Panc1 (cell line): Measurements from ENCODE around the gene NPTXR. TPM values are rescaled to one million over a fixed set of nuclear protein-coding genes. Genes with fewer than 3 reads are reported as not detected.

ENCODE experiments used
- ATAC-seq: fragments of 200-7000 bp; cut with Tn5 transposase; 2 replicates; pipeline ENCODE4 v1.9.1; 2020; ENCODE audit warnings: mild to moderate bottlenecking, moderate library complexity
- BruUV-seq: library from RNA; stranded (reverse); fragments of 400-500 nt; replicated peaks from 2 replicates; lab custom pipeline; 2021; lab: Mats Ljungman, UMichigan
- CTCF ChIA-PET: fragments of 300-600 bp; sonication (Branson Sonifier 250); formaldehyde crosslinking; loops from one replicate; lab custom pipeline; 2022; ENCODE audit warnings: antibody characterized with exemption; lab: Charles Lee
- POLR2A ChIA-PET: fragments of 300-600 bp; sonication (Branson Sonifier 250); formaldehyde crosslinking; loops from one replicate; lab custom pipeline; 2022; ENCODE audit warnings: antibody characterized with exemption; lab: Charles Lee
- DNase-seq: peaks from one replicate; pipeline ENCODE4 v3.0.0-alpha.2; 2010; ENCODE audit warnings: low read depth, low spot score
- H3K27ac ChIP-seq: 2 replicates; pipeline ENCODE4 v1.5.1; 2011; ENCODE audit warnings: mild to moderate bottlenecking, low read length, inconsistent platforms
- H3K27me3 ChIP-seq: fragments of 200-500 bp; sonication (Bioruptor generic); 2 replicates; pipeline ENCODE4 v1.6.0; 2014; ENCODE audit warnings: low read length, inconsistent platforms; ENCODE audit not compliant: control insufficient read depth, insufficient read depth
- H3K36me3 ChIP-seq: fragments of 200-500 bp; sonication (Bioruptor generic); 2 replicates; pipeline ENCODE4 v1.5.1; 2014; ENCODE audit warnings: inconsistent platforms, mild to moderate bottlenecking, low read length, moderate library complexity; ENCODE audit not compliant: control insufficient read depth, insufficient read depth
- H3K4me1 ChIP-seq: 2 replicates; pipeline ENCODE4 v1.5.1; 2011; ENCODE audit warnings: inconsistent platforms, mild to moderate bottlenecking, low read length, moderate library complexity; ENCODE audit not compliant: control insufficient read depth, insufficient read depth
- H3K4me3 ChIP-seq, 2 experiments: 2 replicates each; pipeline ENCODE4 v1.5.1; 2011 to 2012; ENCODE audit warnings: low read depth in 2 of 2, low read length in 2 of 2, mild to moderate bottlenecking in 2 of 2, inconsistent platforms in 1 of 2, moderate library complexity in 1 of 2
- H3K9me3 ChIP-seq: fragments of 200-500 bp; sonication (Bioruptor generic); 2 replicates; pipeline ENCODE4 v1.5.1; 2014; ENCODE audit warnings: low read depth, mild to moderate bottlenecking, inconsistent platforms, low read length, moderate library complexity; ENCODE audit not compliant: control insufficient read depth, insufficient read depth
- CTCF ChIP-seq: fragments of 450-650 bp; IDR thresholded peaks from 2 replicates; pipeline ENCODE4 v1.5.1; 2017; ENCODE audit warnings: mild to moderate bottlenecking
- POLR2AphosphoS5 ChIP-seq: IDR thresholded peaks from 2 replicates; pipeline ENCODE4 v1.6.1; 2012; ENCODE audit warnings: mild to moderate bottlenecking, low read depth, low read length, moderate library complexity
- REST ChIP-seq, 2 experiments: IDR thresholded peaks; 2 replicates each; pipeline ENCODE4 v1.6.1; 2011 to 2012; ENCODE audit warnings: low read depth in 2 of 2, control low read depth in 1 of 2, low read length in 1 of 2, mild to moderate bottlenecking in 1 of 2, moderate library complexity in 1 of 2; ENCODE audit not compliant: insufficient read depth in 1 of 2
- SIN3A ChIP-seq: IDR thresholded peaks from 2 replicates; pipeline ENCODE4 v1.6.1; 2012; ENCODE audit warnings: low read depth, mild to moderate bottlenecking, low read length, moderate library complexity, borderline replicate concordance; ENCODE audit not compliant: insufficient read depth
- TCF7L2 ChIP-seq: IDR thresholded peaks from 2 replicates; pipeline ENCODE4 v1.6.1; 2011; ENCODE audit warnings: mild to moderate bottlenecking, low read depth, low read length, inconsistent platforms
- in situ Hi-C: cut with HindIII; loops from 2 replicates; pipeline ENCODE4 v1.10.0; 2016; ENCODE audit warnings: low sequenced_read_pairs, low pct_unique_long_range_greater_than_20kb
- intact Hi-C: fragments of 100-400 bp; cut with micrococcal nuclease; formaldehyde crosslinking; loops from one replicate; pipeline ENCODE4 v1.10.0; 2022; ENCODE audit not compliant: unreplicated experiment
- total RNA-seq: library from RNA; stranded (reverse); gene quantifications from one replicate; pipeline ENCODE4 v1.2.1, GENCODE V29; 2021; ENCODE audit not compliant: unreplicated experiment

The NPTXR gene
- total RNA-seq, 1 experiment from 2014 or later: 32.6 TPM

GRCh38 chr22:38827510-38827909 lies 16.3 kb downstream of the NPTXR start:
- Histone ChIP-seq H3K27me3 (no peaks in the 10 kb centered on the region), H3K36me3 (no peaks in the 10 kb centered on the region), H3K27ac (no peak overlapping the region), H3K4me1 (no peaks in the 10 kb centered on the region; the same call in 1 of the 2 replicates), H3K4me3 (no peak overlapping the region), H3K9me3 (no peaks in the 10 kb centered on the region)
- no TSS peak for BruUV-seq
- no peak for TF ChIP-seq REST (IDR thresholded peaks at IDR 0.05; ENCODE audit: insufficient read depth in 1 of 2, low read depth in 2 of 2, low read length in 1 of 2)
- intact Hi-C loops (no loop called here), in situ Hi-C loops (no loop called here)
- ChIA-PET CTCF (no interaction called here), POLR2A (no interaction called here)
- no peak for ATAC-seq
- no peak for DNase-seq

- CTCF ChIA-PET: no interaction called here
- POLR2A ChIA-PET: interaction anchor here (0.6 kb wide), 2 partner anchors 382 to 508 kb away, joined by 4 to 12 read pairs; no protein-coding TSS in a partner anchor
Measured at GRCh38 chr22:38826801-38827200, 17.0 kb downstream of the NPTXR start.

GRCh38 chr22:38826386-38826785 lies 17.4 kb downstream of the NPTXR start:
- ChIA-PET POLR2A (interaction anchor here (0.6 kb wide), 1 partner anchor 382 kb away, joined by 12 read pairs; no protein-coding TSS in a partner anchor), CTCF (no interaction called here)
- in situ Hi-C loops: no loop called here
- ATAC-seq (no peak), DNase-seq (no peak)
- no peak overlapping the region for H3K4me3 ChIP-seq
- no TSS peak for BruUV-seq
- H3K27ac ChIP-seq: no peak overlapping the region
- H3K36me3 ChIP-seq: no peaks in the 10 kb centered on the region
- no peaks in the 10 kb centered on the region; the same call in 1 of the 2 replicates for H3K4me1 ChIP-seq
- intact Hi-C loops: no loop called here
- no peaks in the 10 kb centered on the region for H3K9me3 ChIP-seq
- H3K27me3 ChIP-seq: no peaks in the 10 kb centered on the region
- TF ChIP-seq SIN3A: no peak
- TF ChIP-seq POLR2AphosphoS5: no peak
- no peak for TF ChIP-seq CTCF
- no peak for TF ChIP-seq REST (IDR thresholded peaks at IDR 0.05; ENCODE audit: insufficient read depth in 1 of 2, low read depth in 2 of 2, low read length in 1 of 2)
- TF ChIP-seq TCF7L2: no peak

More at GRCh38 chr22:38826801-38827200, 17.0 kb downstream of the NPTXR start:
- no peaks in the 10 kb centered on the region for H3K36me3 ChIP-seq
- DNase-seq (no peak), ATAC-seq (no peak)
- no peaks in the 10 kb centered on the region for H3K27me3 ChIP-seq
- intact Hi-C loops (no loop called here), in situ Hi-C loops (no loop called here)
- BruUV-seq: no TSS peak
- no peaks in the 10 kb centered on the region for H3K9me3 ChIP-seq
- no peak for TF ChIP-seq CTCF
- H3K4me3 ChIP-seq: no peak overlapping the region
- no peak overlapping the region for H3K27ac ChIP-seq
- H3K4me1 ChIP-seq: no peaks in the 10 kb centered on the region; the same call in 1 of the 2 replicates
